ENCODE measurements around the gene OR6K2. TPM values are rescaled to one million over a fixed set of nuclear protein-coding genes. Genes with fewer than 3 reads are reported as not detected.

Gene OR6K2, protein sequence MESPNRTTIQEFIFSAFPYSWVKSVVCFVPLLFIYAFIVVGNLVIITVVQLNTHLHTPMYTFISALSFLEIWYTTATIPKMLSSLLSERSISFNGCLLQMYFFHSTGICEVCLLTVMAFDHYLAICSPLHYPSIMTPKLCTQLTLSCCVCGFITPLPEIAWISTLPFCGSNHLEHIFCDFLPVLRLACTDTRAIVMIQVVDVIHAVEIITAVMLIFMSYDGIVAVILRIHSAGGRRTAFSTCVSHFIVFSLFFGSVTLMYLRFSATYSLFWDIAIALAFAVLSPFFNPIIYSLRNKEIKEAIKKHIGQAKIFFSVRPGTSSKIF
- not detected in 2 replicates for total RNA-seq

DNA sequence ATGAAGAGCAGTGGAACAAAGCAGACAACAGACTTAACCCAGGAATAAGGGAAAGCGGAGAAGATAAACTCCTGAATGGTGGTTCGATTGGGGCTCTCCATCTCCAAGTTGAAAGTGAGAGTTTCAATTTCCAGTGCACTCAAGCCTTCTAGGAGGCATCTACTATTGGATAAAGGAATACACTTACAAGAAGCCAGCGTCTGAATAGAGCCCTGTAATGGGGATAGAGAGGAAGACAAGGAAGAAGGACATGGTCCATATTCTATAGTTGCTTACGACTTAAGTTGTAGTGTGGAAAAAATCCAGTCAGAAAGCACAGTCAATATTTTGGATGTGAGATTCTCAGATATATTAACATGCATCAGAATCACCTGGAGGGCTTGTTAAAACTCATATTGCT lies at the start of gene OR6K2:
TSS of gene OR6K2 (minus strand) at position 101 of the 400 bp plus-strand sequence. CDS start at position 101, 0 bp downstream.

DNA sequence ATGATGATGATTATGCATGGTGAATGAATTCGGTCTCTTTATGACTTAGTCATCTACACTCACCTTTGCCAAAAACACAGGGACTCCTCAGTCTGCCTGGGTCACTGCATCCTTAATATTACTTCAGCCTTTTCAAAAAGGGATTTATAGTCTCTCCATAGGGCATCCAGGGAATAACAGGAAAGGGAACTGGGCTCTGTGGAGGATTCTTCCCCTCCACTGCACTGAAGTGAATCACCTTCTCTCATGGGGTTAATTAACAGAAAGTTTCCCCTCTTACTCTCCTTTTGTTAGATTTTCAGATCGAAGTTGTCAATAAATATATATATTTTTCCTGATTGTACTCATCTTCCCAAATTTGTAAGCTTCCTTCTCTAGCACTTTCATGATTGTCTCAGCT lies 20.2 kb upstream of the OR6K2 start, which contains the start of gene OR6K3:
TSS of gene OR6K3 (minus strand) at position 101 of the 400 bp plus-strand sequence. CDS start 2,605 bp downstream, outside the sequence.

DNA sequence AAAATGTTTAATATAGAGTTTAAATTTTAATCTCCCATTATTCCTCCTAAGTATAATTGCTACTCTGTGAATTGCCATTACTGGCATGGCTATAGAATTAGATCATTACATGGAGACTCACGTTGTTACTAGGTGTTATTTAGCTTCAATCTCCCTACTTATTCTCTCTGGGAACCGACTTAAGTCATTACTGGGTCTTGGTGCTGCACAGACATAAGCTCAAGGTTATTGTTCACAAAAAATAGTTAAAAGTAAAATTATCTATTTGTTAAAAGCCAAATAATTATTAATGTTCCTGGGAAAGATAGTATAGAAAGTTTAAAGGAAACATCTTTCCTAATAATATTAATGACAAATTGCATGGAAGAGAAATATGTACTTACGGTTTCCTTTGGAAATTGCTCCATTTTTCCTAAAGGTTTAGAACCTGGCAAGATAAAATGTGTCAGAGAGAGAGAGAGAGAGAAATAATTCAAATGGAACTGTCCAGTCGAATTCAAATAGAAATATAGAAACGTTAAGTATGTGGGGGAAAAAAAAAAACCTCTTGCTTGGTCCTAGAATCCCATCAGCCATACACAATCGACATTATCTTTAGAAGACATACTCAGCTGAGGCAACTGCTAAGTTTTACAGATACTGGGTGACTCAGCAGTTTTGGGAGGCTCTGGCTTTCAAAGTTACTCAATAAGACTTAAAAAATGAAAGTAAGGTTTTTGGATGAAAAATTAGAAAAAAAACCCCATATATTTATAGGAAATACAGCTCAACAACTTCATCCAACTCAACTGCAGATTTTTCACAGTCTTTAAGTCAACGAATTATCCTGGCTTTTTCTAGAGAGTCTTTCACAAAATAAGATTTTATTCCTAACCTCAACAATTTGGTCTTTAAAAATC lies 14.1 kb downstream of the OR6K2 start, which contains the start of gene SPTA1:
TSS of gene SPTA1 (minus strand) at position 605 of the 899 bp plus-strand sequence. CDS start at position 407, 198 bp downstream.

Other genes with a start within 250 kb of the OR6K2 start
- not detected in 2 replicates for gene OR10K1, start 238.8 kb downstream of the OR6K2 start, total RNA-seq
- not detected in 2 replicates for gene OR10R2, start 228.4 kb downstream of the OR6K2 start, total RNA-seq
- gene OR6Y1, start 146.2 kb downstream of the OR6K2 start, total RNA-seq, result not detected in 2 replicates
- gene OR6P1, start 130.1 kb downstream of the OR6K2 start, total RNA-seq, result not detected in 2 replicates
- gene OR10X1, start 120.8 kb downstream of the OR6K2 start, total RNA-seq, result not detected in 2 replicates
- not detected in 2 replicates for gene OR10Z1, start 95.4 kb downstream of the OR6K2 start, total RNA-seq
- 0.27 and 0.43 TPM in 2 replicates for gene SPTA1, start 13.9 kb downstream of the OR6K2 start, total RNA-seq
- not detected in 2 replicates for gene OR6K3, start 20.1 kb upstream of the OR6K2 start, total RNA-seq
- not detected in 2 replicates for gene OR6K6, start 54.1 kb upstream of the OR6K2 start, total RNA-seq
- gene OR6N1, start 71.5 kb upstream of the OR6K2 start, total RNA-seq, result not detected in 2 replicates
- not detected in 2 replicates for gene OR6N2, start 80.6 kb upstream of the OR6K2 start, total RNA-seq
- gene MNDA, start 130.7 kb upstream of the OR6K2 start, total RNA-seq, result not detected in 2 replicates
- gene PYHIN1, start 230.9 kb upstream of the OR6K2 start, total RNA-seq, result not detected in 2 replicates